HL-60 (cell line): ENCODE results near the gene POLRMT.

Source experiments
- DNase-seq, 2 experiments: peaks; one replicate each; pipeline ENCODE4 v3.0.0-alpha.2; 2010 to 2020; ENCODE audit warnings: low read depth in 1 of 2, low spot score in 1 of 2
- H3K27ac ChIP-seq: fragments of 250-450 bp; sonication (Bioruptor Pico); replicated peaks from 2 replicates; pipeline ENCODE4 v1.5.1; 2020; ENCODE audit warnings: mild to moderate bottlenecking, moderate library complexity
- H3K27me3 ChIP-seq: fragments of 250-450 bp; sonication (Bioruptor Pico); 2 replicates; pipeline ENCODE4 v1.5.1; 2021; ENCODE audit warnings: mild to moderate bottlenecking, moderate library complexity; ENCODE audit not compliant: insufficient read depth, poor library complexity, severe bottlenecking
- H3K4me3 ChIP-seq: replicated peaks from 2 replicates; pipeline ENCODE4 v1.5.1; 2011; ENCODE audit warnings: mild to moderate bottlenecking, control low read depth, low read length; ENCODE audit not compliant: insufficient read depth
- GABPA ChIP-seq: IDR thresholded peaks from 2 replicates; pipeline ENCODE4 v1.6.1; 2012; ENCODE audit warnings: low read depth
- POLR2AphosphoS5 ChIP-seq: IDR thresholded peaks from 2 replicates; pipeline ENCODE4 v1.6.1; 2012; ENCODE audit warnings: low read depth
- SPI1 ChIP-seq: IDR thresholded peaks from 2 replicates; pipeline ENCODE4 v1.6.1; 2012; ENCODE audit warnings: low read depth, mild to moderate bottlenecking, borderline replicate concordance
- TF ChIP-seq, protein P1 (sequence below): IDR thresholded peaks from one replicate; pipeline ENCODE4 v1.5.1; 2011; ENCODE audit warnings: low read length, control low read depth, inconsistent platforms; ENCODE audit not compliant: insufficient read depth
- TF ChIP-seq, protein P2 (sequence below): IDR thresholded peaks from 2 replicates; pipeline ENCODE4 v1.6.1; 2012; ENCODE audit warnings: low read depth; ENCODE audit not compliant: insufficient replicate concordance

POLRMT gene

DNA sequence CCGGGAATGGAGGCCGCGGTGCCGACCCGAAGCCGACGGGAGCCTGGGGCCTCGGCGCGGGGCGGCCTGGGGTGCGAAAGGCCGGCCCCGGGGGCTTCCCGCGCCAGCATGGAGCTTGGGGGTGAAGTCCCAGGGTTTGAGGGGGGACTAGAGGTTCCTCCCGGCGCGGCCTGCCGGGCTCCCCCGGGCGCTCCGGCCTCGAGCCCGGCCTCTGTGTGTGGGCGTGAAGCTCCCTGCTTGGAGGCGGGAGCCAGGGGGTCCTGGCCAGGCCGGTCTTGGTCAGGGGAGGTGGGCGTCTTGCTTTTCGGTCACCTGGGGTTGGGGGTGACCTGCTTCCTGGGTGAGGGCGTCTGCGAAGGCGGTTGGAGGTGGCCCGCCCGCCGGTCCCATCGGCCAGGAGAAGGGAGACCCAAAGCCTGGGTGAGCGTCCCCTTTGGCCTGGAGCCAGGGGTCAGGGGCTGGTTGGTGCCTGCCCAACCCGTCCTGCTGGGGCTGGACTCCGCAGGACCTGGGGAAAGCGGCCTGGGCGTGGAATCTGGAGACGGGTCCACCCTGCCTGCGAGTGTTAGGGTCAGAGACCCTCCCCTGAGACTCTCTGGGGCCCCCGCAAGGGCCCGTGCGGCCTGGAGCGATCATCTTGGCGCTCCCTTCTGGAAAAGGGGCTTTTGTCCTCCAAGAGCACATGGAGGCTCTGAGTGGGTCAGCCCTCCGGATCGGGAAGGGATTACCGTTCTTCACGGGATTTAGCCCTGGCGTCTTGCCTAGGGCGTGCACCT is 60.4 kb downstream of the POLRMT start:
- H3K27me3 ChIP-seq = no peaks in the 10 kb centered on the region
- peak in 1 of 2 experiments; percentile 23 for DNase-seq
- peak overlapping the region; percentile 95 for H3K4me3 ChIP-seq
- H3K27ac ChIP-seq = peak overlapping the region; percentile 98
- TF ChIP-seq, protein P1, sequence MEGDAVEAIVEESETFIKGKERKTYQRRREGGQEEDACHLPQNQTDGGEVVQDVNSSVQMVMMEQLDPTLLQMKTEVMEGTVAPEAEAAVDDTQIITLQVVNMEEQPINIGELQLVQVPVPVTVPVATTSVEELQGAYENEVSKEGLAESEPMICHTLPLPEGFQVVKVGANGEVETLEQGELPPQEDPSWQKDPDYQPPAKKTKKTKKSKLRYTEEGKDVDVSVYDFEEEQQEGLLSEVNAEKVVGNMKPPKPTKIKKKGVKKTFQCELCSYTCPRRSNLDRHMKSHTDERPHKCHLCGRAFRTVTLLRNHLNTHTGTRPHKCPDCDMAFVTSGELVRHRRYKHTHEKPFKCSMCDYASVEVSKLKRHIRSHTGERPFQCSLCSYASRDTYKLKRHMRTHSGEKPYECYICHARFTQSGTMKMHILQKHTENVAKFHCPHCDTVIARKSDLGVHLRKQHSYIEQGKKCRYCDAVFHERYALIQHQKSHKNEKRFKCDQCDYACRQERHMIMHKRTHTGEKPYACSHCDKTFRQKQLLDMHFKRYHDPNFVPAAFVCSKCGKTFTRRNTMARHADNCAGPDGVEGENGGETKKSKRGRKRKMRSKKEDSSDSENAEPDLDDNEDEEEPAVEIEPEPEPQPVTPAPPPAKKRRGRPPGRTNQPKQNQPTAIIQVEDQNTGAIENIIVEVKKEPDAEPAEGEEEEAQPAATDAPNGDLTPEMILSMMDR = no peak
- TF ChIP-seq SPI1 = no peak
- TF ChIP-seq GABPA = no peak
- TF ChIP-seq, protein P2, sequence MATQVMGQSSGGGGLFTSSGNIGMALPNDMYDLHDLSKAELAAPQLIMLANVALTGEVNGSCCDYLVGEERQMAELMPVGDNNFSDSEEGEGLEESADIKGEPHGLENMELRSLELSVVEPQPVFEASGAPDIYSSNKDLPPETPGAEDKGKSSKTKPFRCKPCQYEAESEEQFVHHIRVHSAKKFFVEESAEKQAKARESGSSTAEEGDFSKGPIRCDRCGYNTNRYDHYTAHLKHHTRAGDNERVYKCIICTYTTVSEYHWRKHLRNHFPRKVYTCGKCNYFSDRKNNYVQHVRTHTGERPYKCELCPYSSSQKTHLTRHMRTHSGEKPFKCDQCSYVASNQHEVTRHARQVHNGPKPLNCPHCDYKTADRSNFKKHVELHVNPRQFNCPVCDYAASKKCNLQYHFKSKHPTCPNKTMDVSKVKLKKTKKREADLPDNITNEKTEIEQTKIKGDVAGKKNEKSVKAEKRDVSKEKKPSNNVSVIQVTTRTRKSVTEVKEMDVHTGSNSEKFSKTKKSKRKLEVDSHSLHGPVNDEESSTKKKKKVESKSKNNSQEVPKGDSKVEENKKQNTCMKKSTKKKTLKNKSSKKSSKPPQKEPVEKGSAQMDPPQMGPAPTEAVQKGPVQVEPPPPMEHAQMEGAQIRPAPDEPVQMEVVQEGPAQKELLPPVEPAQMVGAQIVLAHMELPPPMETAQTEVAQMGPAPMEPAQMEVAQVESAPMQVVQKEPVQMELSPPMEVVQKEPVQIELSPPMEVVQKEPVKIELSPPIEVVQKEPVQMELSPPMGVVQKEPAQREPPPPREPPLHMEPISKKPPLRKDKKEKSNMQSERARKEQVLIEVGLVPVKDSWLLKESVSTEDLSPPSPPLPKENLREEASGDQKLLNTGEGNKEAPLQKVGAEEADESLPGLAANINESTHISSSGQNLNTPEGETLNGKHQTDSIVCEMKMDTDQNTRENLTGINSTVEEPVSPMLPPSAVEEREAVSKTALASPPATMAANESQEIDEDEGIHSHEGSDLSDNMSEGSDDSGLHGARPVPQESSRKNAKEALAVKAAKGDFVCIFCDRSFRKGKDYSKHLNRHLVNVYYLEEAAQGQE = no peak

DNA sequence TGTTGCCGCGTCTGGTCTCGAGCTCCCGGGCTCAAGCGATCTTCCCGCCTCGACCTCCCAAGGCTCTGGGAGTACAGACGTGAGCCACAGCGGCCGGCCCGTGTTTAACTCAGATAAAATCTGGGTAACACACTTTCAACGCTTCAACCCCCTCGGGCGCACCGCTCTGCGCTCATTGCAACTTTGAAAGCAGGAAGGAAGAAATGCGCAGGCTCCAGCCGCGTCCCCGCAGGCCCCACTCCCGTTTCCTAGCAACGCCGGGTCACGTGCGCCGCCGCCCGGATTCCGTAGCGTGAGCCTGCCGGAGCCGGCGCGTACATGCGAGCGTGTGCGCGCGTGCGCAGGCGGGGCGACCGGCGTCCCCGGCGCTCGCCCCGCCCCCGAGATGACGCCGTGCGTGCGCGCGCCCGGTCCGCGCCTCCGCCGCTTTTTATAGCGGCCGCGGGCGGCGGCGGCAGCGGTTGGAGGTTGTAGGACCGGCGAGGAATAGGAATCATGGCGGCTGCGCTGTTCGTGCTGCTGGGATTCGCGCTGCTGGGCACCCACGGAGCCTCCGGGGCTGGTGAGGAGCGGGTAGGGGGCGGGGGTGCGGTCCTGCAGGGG is 61.1 kb downstream of the POLRMT start, which contains the start of gene BSG:
TSS of gene BSG (plus strand) at position 457 of the 603 bp plus-strand sequence. CDS start at position 496, 39 bp downstream.
- TF ChIP-seq POLR2AphosphoS5 = peak; percentile 95; the same call in 1 of the 2 replicates
- no peak for TF ChIP-seq GABPA
- TF ChIP-seq, protein P2 = peak; percentile 33
- TF ChIP-seq, protein P1 = no peak
- no peak for TF ChIP-seq SPI1
- Histone ChIP-seq H3K27ac (peak within 1 kb of the TSS; percentile 98), H3K27me3 (no peaks in the 10 kb centered on the region), H3K4me3 (peak within 1 kb of the TSS; percentile 95)
- peak; percentile 96 to 98 for DNase-seq

DNA sequence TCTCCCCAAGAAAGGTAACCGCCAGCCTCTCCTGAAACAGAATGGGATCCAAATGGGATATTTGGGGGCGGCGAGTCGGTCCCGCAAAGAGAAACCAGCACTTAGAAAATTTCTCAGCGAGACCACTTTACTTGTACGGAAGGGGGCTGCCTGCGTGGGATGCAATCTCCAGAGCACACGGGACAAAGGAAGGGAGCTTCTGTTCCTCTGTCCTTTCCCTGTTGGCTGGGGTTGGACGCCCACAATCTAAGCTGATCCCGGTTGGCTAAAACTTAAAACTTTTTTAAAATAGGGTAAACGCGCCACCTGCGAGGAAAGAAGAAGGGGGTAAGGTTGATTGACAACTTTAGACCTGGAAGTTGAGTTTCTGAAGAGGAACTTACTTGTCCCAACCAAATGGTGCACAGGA is 61.8 kb downstream of the POLRMT start:
- TF ChIP-seq GABPA (no peak), SPI1 (peak; percentile 9; the same call in 1 of the 2 replicates)
- TF ChIP-seq, protein P2 = no peak
- peak; percentile 79 to 80 for DNase-seq
- peak overlapping the region; percentile 98 for H3K27ac ChIP-seq
- H3K4me3 ChIP-seq = peak overlapping the region; percentile 52
- no peaks in the 10 kb centered on the region for H3K27me3 ChIP-seq
